NCI-H1436 treated with DMSO at 0.1 percent for 48 hours (cell line): ENCODE results near the gene ARL13A.
A peak's percentile ranks its signal among the peaks of the same experiment; 100 is the strongest.
"Not testable (repeated sequence)": the region's sequence is repeated elsewhere in the genome, so short reads cannot be mapped to it uniquely, and the experiment has no call there.

ENCODE experiments used
- DNase-seq: peaks from one replicate; lab custom pipeline; 2025; lab: John Stamatoyannopoulos, UW

The ARL13A gene

GRCh38 chrX:100969408-100969807, at the start of gene ARL13A:
Gene ARL13A, plus strand, starts transcription at chrX:100969708. Its CDS starts 3,982 bp downstream, at chrX:100973690.
- DNase-seq = no peak

GRCh38 chrX:100924375-100924774, 45.1 kb upstream of the ARL13A start:
- DNase-seq = no peak

GRCh38 chrX:100926453-100926852, 43.1 kb upstream of the ARL13A start:
- DNase-seq = no peak

- peak; percentile 6 for DNase-seq
Observed at GRCh38 chrX:100928660-100929613, 40.6 kb upstream of the ARL13A start, which contains the start of gene XKRX. Gene XKRX, minus strand, starts transcription at chrX:100928917. Its CDS starts 613 bp downstream, at chrX:100928304.

GRCh38 chrX:100931218-100931924, 38.1 kb upstream of the ARL13A start:
- no peak for DNase-seq

GRCh38 chrX:100931925-100932285, 37.6 kb upstream of the ARL13A start:
- DNase-seq = no peak

GRCh38 chrX:100935767-100936166, 33.7 kb upstream of the ARL13A start:
- no peak for DNase-seq

- no peak for DNase-seq
Observed at GRCh38 chrX:100939333-100939732, 30.2 kb upstream of the ARL13A start.

GRCh38 chrX:100944601-100945000, 24.9 kb upstream of the ARL13A start:
- DNase-seq = no peak

GRCh38 chrX:100946299-100946927, 23.1 kb upstream of the ARL13A start:
- no peak for DNase-seq

GRCh38 chrX:100948557-100948956, 21.0 kb upstream of the ARL13A start:
- no peak for DNase-seq

GRCh38 chrX:100962811-100963210, 6.7 kb upstream of the ARL13A start:
- DNase-seq = no peak

GRCh38 chrX:100964362-100964761, 5.1 kb upstream of the ARL13A start:
- no peak for DNase-seq

- no peak for DNase-seq
Observed at GRCh38 chrX:100969936-100970335, 428 bp downstream of the ARL13A start.

- no peak for DNase-seq
Observed at GRCh38 chrX:100973411-100973810, 3.9 kb downstream of the ARL13A start.

GRCh38 chrX:100975212-100975611, 5.7 kb downstream of the ARL13A start:
- DNase-seq = no peak

- no peak for DNase-seq
Observed at GRCh38 chrX:100976211-100976610, 6.7 kb downstream of the ARL13A start.

GRCh38 chrX:100979881-100980607, 10.5 kb downstream of the ARL13A start:
- no peak for DNase-seq

GRCh38 chrX:100980608-100981497, 11.3 kb downstream of the ARL13A start:
- DNase-seq = no peak

GRCh38 chrX:100981498-100981845, 12.0 kb downstream of the ARL13A start:
- DNase-seq = not testable (repeated sequence)

GRCh38 chrX:100984818-100985217, 15.3 kb downstream of the ARL13A start:
- DNase-seq = no peak
